Esophagus muscularis mucosa (tissue), 4 donors: ENCODE data around the gene STYXL1.

ENCODE experiments used
- CTCF ChIP-seq, 3 experiments: fragments of 200-600 bp in 2 of 3; fragments of 450-650 bp in 1 of 3; sonication (generic) in 2 of 3; IDR thresholded peaks; one replicate each; pipeline ENCODE4 v1.5.1; 2017 to 2019; ENCODE audit warnings: antibody characterized with exemption in 3 of 3, mild to moderate bottlenecking in 2 of 3, moderate library complexity in 1 of 3
- EP300 ChIP-seq: sonication (generic); formaldehyde crosslinking; IDR thresholded peaks from one replicate; pipeline ENCODE4 v1.6.1; 2017; ENCODE audit warnings: antibody characterized with exemption
- POLR2A ChIP-seq: fragments of 450-650 bp; IDR thresholded peaks from one replicate; pipeline ENCODE4 v1.6.1; 2017; ENCODE audit warnings: antibody characterized with exemption, moderate library complexity, mild to moderate bottlenecking, low read depth
- POLR2AphosphoS5 ChIP-seq, 2 donors: sonication (generic); formaldehyde crosslinking; IDR thresholded peaks; one replicate each; pipeline ENCODE4 v1.6.1; 2017; ENCODE audit warnings: antibody characterized with exemption in 2 of 2

- TF ChIP-seq POLR2AphosphoS5 (IDR thresholded peaks at IDR 0.05) (no peak), CTCF (IDR thresholded peaks at IDR 0.05) (no peak), POLR2A (no peak), EP300 (no peak)
These were observed 93.9 kb downstream of the STYXL1 start for GRCh38 chr7:75953931-75954330.
